PC-9 (cell line): Measurements from ENCODE around the gene HOXD10.

Experiments
- CTCF ChIP-seq: fragments of 200-600 bp; sonication (generic); conservative IDR thresholded peaks from 2 replicates; pipeline ENCODE4 v1.6.1; 2017; ENCODE audit warnings: mixed run types, antibody characterized with exemption, mild to moderate bottlenecking, moderate library complexity
- EZH2 ChIP-seq: fragments of 200-600 bp; sonication (generic); IDR thresholded peaks from 2 replicates; pipeline ENCODE4 v1.8.0; 2017; ENCODE audit warnings: antibody characterized with exemption, low read depth

- no peak for TF ChIP-seq CTCF
- TF ChIP-seq EZH2, result no peak
These were observed 48.2 kb downstream of the HOXD10 start for GRCh38 chr2:176164611-176165369.
